ENCODE data around the gene ADGRF4.

ADGRF4 gene

DNA sequence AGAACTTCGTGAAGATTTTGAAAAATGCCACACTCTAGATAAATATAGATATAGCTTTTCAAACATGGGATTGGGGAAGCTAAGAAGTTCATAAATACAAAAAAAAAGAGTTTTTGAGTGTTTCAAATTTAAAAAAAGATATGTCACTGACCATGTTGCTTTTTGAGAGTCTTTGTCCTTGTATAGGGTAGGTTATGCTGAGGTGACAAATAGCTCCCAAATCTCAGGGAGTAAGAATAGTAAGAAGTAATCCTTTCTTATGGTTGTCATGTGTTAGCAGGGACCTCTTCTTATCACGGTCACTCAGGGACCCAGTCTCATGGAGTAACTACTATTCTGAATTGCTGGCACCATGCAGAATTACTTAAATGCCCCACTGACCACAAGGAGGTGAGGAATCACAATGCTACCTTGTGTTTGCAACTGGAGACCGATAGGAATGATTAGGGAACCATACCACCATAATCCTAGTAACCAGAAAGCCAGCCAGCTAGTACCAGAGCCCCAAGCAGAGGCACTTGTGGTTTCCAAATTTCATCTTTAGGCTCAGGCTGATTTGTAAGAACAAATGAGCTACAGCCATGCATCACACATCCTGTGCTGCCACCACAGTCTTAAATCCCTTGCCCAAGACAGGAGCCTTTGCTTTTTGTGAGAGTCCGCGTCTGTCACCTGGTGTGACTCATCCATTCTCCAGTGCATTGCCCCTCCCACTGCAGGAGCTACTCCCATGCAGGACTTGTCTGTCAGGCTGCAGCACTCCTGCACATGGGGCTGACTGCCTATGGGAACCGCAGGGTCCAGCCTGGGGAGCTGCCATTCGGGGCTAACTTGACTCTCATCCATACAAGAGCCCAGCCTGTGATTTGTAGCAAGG, 42.4 kb upstream of the ADGRF4 start:
- H3K27ac Mint-ChIP-seq = no peak overlapping the region
- H3K9me3 Mint-ChIP-seq = no peaks in the 10 kb centered on the region
- H3K4me1 Mint-ChIP-seq = no peaks in the 10 kb centered on the region
- no peak for TF ChIP-seq CTCF (IDR thresholded peaks at IDR 0.05; ENCODE audit: unreplicated experiment in 3 of 3)
- no peaks in the 10 kb centered on the region for H3K27me3 Mint-ChIP-seq (ENCODE audit: low read depth)
- H3K4me3 Mint-ChIP-seq = no peak overlapping the region
- H3K36me3 Mint-ChIP-seq (ENCODE audit: low read depth) = no peaks in the 10 kb centered on the region

DNA sequence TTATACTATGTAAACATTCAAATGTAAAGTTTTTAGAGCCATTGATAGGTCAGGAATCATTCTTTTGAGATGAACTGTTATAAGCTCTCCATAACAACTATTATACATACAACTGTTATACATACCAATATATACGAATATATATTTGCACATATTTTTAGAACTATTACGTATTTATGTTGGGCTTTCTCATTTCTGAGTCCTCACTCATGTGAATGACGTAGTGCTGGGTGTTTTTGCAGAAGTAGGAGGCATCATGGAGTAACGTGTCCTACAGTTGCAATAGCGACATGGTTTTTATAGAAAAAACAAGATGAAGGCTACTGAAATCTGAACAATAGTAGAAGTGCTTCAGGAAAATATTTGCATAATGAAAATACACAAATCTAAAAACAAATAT, 36.4 kb upstream of the ADGRF4 start:
- Mint-ChIP-seq H3K27ac (no peak overlapping the region), H3K4me3 (no peak overlapping the region), H3K4me1 (no peaks in the 10 kb centered on the region), H3K9me3 (no peaks in the 10 kb centered on the region), H3K27me3 (ENCODE audit: low read depth) (no peaks in the 10 kb centered on the region), H3K36me3 (ENCODE audit: low read depth) (no peaks in the 10 kb centered on the region)
- TF ChIP-seq CTCF (IDR thresholded peaks at IDR 0.05; ENCODE audit: unreplicated experiment in 3 of 3) = no peak

GRCh38 chr6:47663462-47664216, 34.7 kb upstream of the ADGRF4 start:
- no peaks in the 10 kb centered on the region for H3K9me3 Mint-ChIP-seq
- H3K27me3 Mint-ChIP-seq (ENCODE audit: low read depth) = no peaks in the 10 kb centered on the region
- H3K4me1 Mint-ChIP-seq = no peaks in the 10 kb centered on the region
- no peak for TF ChIP-seq CTCF (IDR thresholded peaks at IDR 0.05; ENCODE audit: unreplicated experiment in 3 of 3)
- H3K27ac Mint-ChIP-seq = no peak overlapping the region
- H3K4me3 Mint-ChIP-seq = no peak overlapping the region
- no peaks in the 10 kb centered on the region for H3K36me3 Mint-ChIP-seq (ENCODE audit: low read depth)

GRCh38 chr6:47665112-47665511, 33.3 kb upstream of the ADGRF4 start:
- Mint-ChIP-seq H3K9me3 (no peaks in the 10 kb centered on the region), H3K4me3 (no peak overlapping the region), H3K27ac (no peak overlapping the region), H3K36me3 (ENCODE audit: low read depth) (no peaks in the 10 kb centered on the region), H3K27me3 (ENCODE audit: low read depth) (no peaks in the 10 kb centered on the region), H3K4me1 (peaks cover 10% of the 10 kb centered on the region)
- TF ChIP-seq CTCF (IDR thresholded peaks at IDR 0.05; ENCODE audit: unreplicated experiment in 3 of 3) = no peak

- H3K27me3 Mint-ChIP-seq (ENCODE audit: low read depth) = no peaks in the 10 kb centered on the region
- H3K36me3 Mint-ChIP-seq (ENCODE audit: low read depth) = no peaks in the 10 kb centered on the region
Observed at GRCh38 chr6:47669684-47670513, 28.5 kb upstream of the ADGRF4 start.

More at GRCh38 chr6:47669684-47670513, 28.5 kb upstream of the ADGRF4 start:
- Mint-ChIP-seq H3K4me1 (peaks cover 13% of the 10 kb centered on the region), H3K9me3 (no peaks in the 10 kb centered on the region), H3K27ac (peak overlapping the region; percentile 99), H3K4me3 (peak overlapping the region; percentile 33 to 45 (median 38))
- no peak for TF ChIP-seq CTCF (IDR thresholded peaks at IDR 0.05; ENCODE audit: unreplicated experiment in 3 of 3)

All from nephron (organoid).